ENCODE measurements around the gene RPA4. TPM values are rescaled to one million over a fixed set of nuclear protein-coding genes. Genes with fewer than 3 reads are reported as not detected.
"Not testable (repeated sequence)": the region's sequence is repeated elsewhere in the genome, so short reads cannot be mapped to it uniquely, and the experiment has no call there.

The RPA4 gene
- polyA plus RNA-seq, 1 donor (not counting 4 experiments of a cell fraction or from before 2014, with no cell fraction given) = 0.30 TPM

DNA sequence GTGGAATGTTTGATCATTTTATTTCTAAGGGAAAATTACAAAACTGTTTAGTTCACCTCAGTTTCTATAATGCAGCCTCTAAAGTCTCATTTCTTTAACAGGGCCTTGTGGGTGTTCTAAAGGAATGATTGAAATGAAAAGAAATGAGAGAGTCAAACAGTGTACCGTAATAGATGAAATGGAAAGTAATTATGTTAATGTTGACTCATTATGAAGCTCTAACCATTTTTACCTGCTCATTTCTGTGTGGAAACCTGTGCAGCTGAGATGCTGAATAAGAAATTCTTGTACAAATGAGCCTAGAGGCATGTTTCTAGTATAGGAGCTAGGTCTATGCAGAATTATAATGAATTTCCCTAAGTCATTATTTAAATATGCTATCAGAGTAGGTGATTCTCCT lies 45.2 kb upstream of the RPA4 start:
- dilution Hi-C loops (cut with MboI; ENCODE audit: extremely low pct_ligation_motif_present, low sequenced_read_pairs) = no loop called here
- H2AFZ ChIP-seq (ENCODE audit: control insufficient read depth, low read length) = no peak overlapping the region

GRCh38 chrX:96841325-96841724 lies 42.4 kb upstream of the RPA4 start:
- no peak overlapping the region for H3K9ac ChIP-seq (ENCODE audit: control insufficient read depth, extremely low read depth, insufficient read depth, low read length)
- H2AFZ ChIP-seq (ENCODE audit: control insufficient read depth, low read length) = no peak overlapping the region
- no peaks in the 10 kb centered on the region for H3K9me3 ChIP-seq (ENCODE audit: control insufficient read depth, low read depth, low read length)
- no peak overlapping the region for H3K4me3 ChIP-seq (ENCODE audit: control insufficient read depth in 2 of 3, extremely low read depth in 1 of 3, insufficient read depth in 2 of 3, low read depth in 1 of 3, low read length in 3 of 3)
- FAIRE-seq = no peak
- no peak for DNase-seq (ENCODE audit: low read depth, low spot score)
- H3K27me3 ChIP-seq (ENCODE audit: control insufficient read depth, extremely low read depth, insufficient read depth, low read length) = no peaks in the 10 kb centered on the region
- peaks cover 5% of the 10 kb centered on the region for H3K4me1 ChIP-seq (ENCODE audit: control insufficient read depth, extremely low read depth, insufficient read depth, low read length)
- no peaks in the 10 kb centered on the region for H3K9me1 ChIP-seq (ENCODE audit: control insufficient read depth, extremely low read depth, insufficient read depth, low read length)
- H3K4me2 ChIP-seq (ENCODE audit: control insufficient read depth, extremely low read depth, insufficient read depth, low read depth, low read length) = no peak overlapping the region
- H3K36me3 ChIP-seq (ENCODE audit: control insufficient read depth in 2 of 2, extremely low read depth in 1 of 2, insufficient read depth in 2 of 2, low read length in 2 of 2) = no peaks in the 10 kb centered on the region
- dilution Hi-C loops (cut with MboI; ENCODE audit: extremely low pct_ligation_motif_present, low sequenced_read_pairs) = no loop called here
- no peak overlapping the region for H3K27ac ChIP-seq (ENCODE audit: control insufficient read depth, insufficient read depth, low read length)
- H4K20me1 ChIP-seq (ENCODE audit: control insufficient read depth, extremely low read depth, insufficient read depth, low read length) = no peaks in the 10 kb centered on the region
- no peaks in the 10 kb centered on the region for H3K79me2 ChIP-seq (ENCODE audit: control insufficient read depth, insufficient read depth, low read length)
- TF ChIP-seq EZH2 (IDR thresholded peaks at IDR 0.05; ENCODE audit: low read length) = no peak
- TF ChIP-seq, protein P1, sequence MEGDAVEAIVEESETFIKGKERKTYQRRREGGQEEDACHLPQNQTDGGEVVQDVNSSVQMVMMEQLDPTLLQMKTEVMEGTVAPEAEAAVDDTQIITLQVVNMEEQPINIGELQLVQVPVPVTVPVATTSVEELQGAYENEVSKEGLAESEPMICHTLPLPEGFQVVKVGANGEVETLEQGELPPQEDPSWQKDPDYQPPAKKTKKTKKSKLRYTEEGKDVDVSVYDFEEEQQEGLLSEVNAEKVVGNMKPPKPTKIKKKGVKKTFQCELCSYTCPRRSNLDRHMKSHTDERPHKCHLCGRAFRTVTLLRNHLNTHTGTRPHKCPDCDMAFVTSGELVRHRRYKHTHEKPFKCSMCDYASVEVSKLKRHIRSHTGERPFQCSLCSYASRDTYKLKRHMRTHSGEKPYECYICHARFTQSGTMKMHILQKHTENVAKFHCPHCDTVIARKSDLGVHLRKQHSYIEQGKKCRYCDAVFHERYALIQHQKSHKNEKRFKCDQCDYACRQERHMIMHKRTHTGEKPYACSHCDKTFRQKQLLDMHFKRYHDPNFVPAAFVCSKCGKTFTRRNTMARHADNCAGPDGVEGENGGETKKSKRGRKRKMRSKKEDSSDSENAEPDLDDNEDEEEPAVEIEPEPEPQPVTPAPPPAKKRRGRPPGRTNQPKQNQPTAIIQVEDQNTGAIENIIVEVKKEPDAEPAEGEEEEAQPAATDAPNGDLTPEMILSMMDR (optimal IDR thresholded peaks at IDR 0.05 in 1 of 3, IDR thresholded peaks at IDR 0.05 in 1 of 3, conservative IDR thresholded peaks at IDR 0.05 in 1 of 3; ENCODE audit: extremely low read depth in 1 of 3, insufficient read depth in 2 of 3, low read length in 3 of 3) = no peak

More for the DNA sequence above, 45.2 kb upstream of the RPA4 start:
- no peak overlapping the region for H3K9ac ChIP-seq (ENCODE audit: control insufficient read depth, extremely low read depth, insufficient read depth, low read length)
- TF ChIP-seq, protein P1 (optimal IDR thresholded peaks at IDR 0.05 in 1 of 3, IDR thresholded peaks at IDR 0.05 in 1 of 3, conservative IDR thresholded peaks at IDR 0.05 in 1 of 3; ENCODE audit: extremely low read depth in 1 of 3, insufficient read depth in 2 of 3, low read length in 3 of 3) = no peak
- no peak for TF ChIP-seq EZH2 (IDR thresholded peaks at IDR 0.05; ENCODE audit: low read length)
- H3K9me1 ChIP-seq (ENCODE audit: control insufficient read depth, extremely low read depth, insufficient read depth, low read length) = no peaks in the 10 kb centered on the region
- H3K27me3 ChIP-seq (ENCODE audit: control insufficient read depth, extremely low read depth, insufficient read depth, low read length) = no peaks in the 10 kb centered on the region
- no peaks in the 10 kb centered on the region for H3K9me3 ChIP-seq (ENCODE audit: control insufficient read depth, low read depth, low read length)
- H3K4me2 ChIP-seq (ENCODE audit: control insufficient read depth, extremely low read depth, insufficient read depth, low read depth, low read length) = no peak overlapping the region
- H3K4me1 ChIP-seq (ENCODE audit: control insufficient read depth, extremely low read depth, insufficient read depth, low read length) = peaks cover 5% of the 10 kb centered on the region
- DNase-seq (ENCODE audit: low read depth, low spot score) (no peak), FAIRE-seq (no peak)
- H3K36me3 ChIP-seq (ENCODE audit: control insufficient read depth in 2 of 2, extremely low read depth in 1 of 2, insufficient read depth in 2 of 2, low read length in 2 of 2) = no peaks in the 10 kb centered on the region
- H4K20me1 ChIP-seq (ENCODE audit: control insufficient read depth, extremely low read depth, insufficient read depth, low read length) = no peaks in the 10 kb centered on the region
- no peak overlapping the region for H3K4me3 ChIP-seq (ENCODE audit: control insufficient read depth in 2 of 3, extremely low read depth in 1 of 3, insufficient read depth in 2 of 3, low read depth in 1 of 3, low read length in 3 of 3)
- no peak overlapping the region for H3K27ac ChIP-seq (ENCODE audit: control insufficient read depth, insufficient read depth, low read length)
- H3K79me2 ChIP-seq (ENCODE audit: control insufficient read depth, insufficient read depth, low read length) = no peaks in the 10 kb centered on the region

GRCh38 chrX:96841866-96842265 lies 41.8 kb upstream of the RPA4 start:
- H3K9me1 ChIP-seq (ENCODE audit: control insufficient read depth, extremely low read depth, insufficient read depth, low read length); H3K79me2 ChIP-seq (ENCODE audit: control insufficient read depth, insufficient read depth, low read length); H3K36me3 ChIP-seq (ENCODE audit: control insufficient read depth in 2 of 2, extremely low read depth in 1 of 2, insufficient read depth in 2 of 2, low read length in 2 of 2); H3K9ac ChIP-seq (ENCODE audit: control insufficient read depth, extremely low read depth, insufficient read depth, low read length); H3K27ac ChIP-seq (ENCODE audit: control insufficient read depth, insufficient read depth, low read length); dilution Hi-C loops (cut with MboI; ENCODE audit: extremely low pct_ligation_motif_present, low sequenced_read_pairs); DNase-seq (ENCODE audit: low read depth, low spot score); FAIRE-seq; H3K4me2 ChIP-seq (ENCODE audit: control insufficient read depth, extremely low read depth, insufficient read depth, low read depth, low read length); H3K9me3 ChIP-seq (ENCODE audit: control insufficient read depth, low read depth, low read length); H3K4me3 ChIP-seq (ENCODE audit: control insufficient read depth in 2 of 3, extremely low read depth in 1 of 3, insufficient read depth in 2 of 3, low read depth in 1 of 3, low read length in 3 of 3); H2AFZ ChIP-seq (ENCODE audit: control insufficient read depth, low read length); H3K4me1 ChIP-seq (ENCODE audit: control insufficient read depth, extremely low read depth, insufficient read depth, low read length); H4K20me1 ChIP-seq (ENCODE audit: control insufficient read depth, extremely low read depth, insufficient read depth, low read length); H3K27me3 ChIP-seq (ENCODE audit: control insufficient read depth, extremely low read depth, insufficient read depth, low read length): not testable (repeated sequence)

Measured in keratinocyte (primary cell).